ENCODE results near the gene DOLPP1.

Gene DOLPP1

GRCh38 chr9:129064499-129064908 is 16.4 kb upstream of the DOLPP1 start:
- no peak for DNase-seq (ENCODE audit: low spot score)

GRCh38 chr9:129068110-129068509 is 12.8 kb upstream of the DOLPP1 start:
- DNase-seq (ENCODE audit: low spot score), result no peak

- DNase-seq (ENCODE audit: low spot score), result peak; percentile 24
These were observed 11.7 kb upstream of the DOLPP1 start for GRCh38 chr9:129068990-129069861.

GRCh38 chr9:129069862-129070641 is 10.9 kb upstream of the DOLPP1 start:
- DNase-seq (ENCODE audit: low spot score), result no peak

- no peak for DNase-seq (ENCODE audit: low spot score)
These were observed 10.0 kb upstream of the DOLPP1 start for GRCh38 chr9:129070696-129071525.

- no peak for DNase-seq (ENCODE audit: low spot score)
These were observed 9.3 kb upstream of the DOLPP1 start for GRCh38 chr9:129071526-129072126.

GRCh38 chr9:129072171-129072570 is 8.7 kb upstream of the DOLPP1 start:
- DNase-seq (ENCODE audit: low spot score), result no peak

GRCh38 chr9:129073404-129073803 is 7.5 kb upstream of the DOLPP1 start:
- DNase-seq (ENCODE audit: low spot score), result no peak

GRCh38 chr9:129074106-129074505 is 6.8 kb upstream of the DOLPP1 start:
- no peak for DNase-seq (ENCODE audit: low spot score)

- DNase-seq (ENCODE audit: low spot score), result no peak
These were observed 4.8 kb upstream of the DOLPP1 start for GRCh38 chr9:129075996-129076639.

- DNase-seq (ENCODE audit: low spot score), result no peak
These were observed 4.3 kb upstream of the DOLPP1 start for GRCh38 chr9:129076640-129077037.

- DNase-seq (ENCODE audit: low spot score), result no peak
These were observed 3.7 kb upstream of the DOLPP1 start for GRCh38 chr9:129077236-129077635.

- DNase-seq (ENCODE audit: low spot score), result no peak
These were observed 2.0 kb upstream of the DOLPP1 start for GRCh38 chr9:129078691-129079503.

- no peak for DNase-seq (ENCODE audit: low spot score)
These were observed 1.1 kb upstream of the DOLPP1 start for GRCh38 chr9:129079829-129080228.

GRCh38 chr9:129080298-129080600 is 662 bp upstream of the DOLPP1 start:
- DNase-seq (ENCODE audit: low spot score), result no peak

- DNase-seq (ENCODE audit: low spot score), result no peak
These were observed 535 bp downstream of the DOLPP1 start for GRCh38 chr9:129081388-129081904.

GRCh38 chr9:129084087-129084486 is 3.2 kb downstream of the DOLPP1 start:
- no peak for DNase-seq (ENCODE audit: low spot score)

- DNase-seq (ENCODE audit: low spot score), result no peak
These were observed 8.3 kb downstream of the DOLPP1 start for GRCh38 chr9:129089246-129089645.

- DNase-seq (ENCODE audit: low spot score), result no peak
These were observed 12.9 kb downstream of the DOLPP1 start for GRCh38 chr9:129093602-129094386.
